ENCODE measurements around the gene ME3. TPM values are rescaled to one million over a fixed set of nuclear protein-coding genes. Genes with fewer than 3 reads are reported as not detected.

Gene ME3
- total and polyA plus RNA-seq, 2 donors (not counting 1 experiment from before 2014, with no cell fraction given), result 1.3 TPM; not detected in 1

DNA sequence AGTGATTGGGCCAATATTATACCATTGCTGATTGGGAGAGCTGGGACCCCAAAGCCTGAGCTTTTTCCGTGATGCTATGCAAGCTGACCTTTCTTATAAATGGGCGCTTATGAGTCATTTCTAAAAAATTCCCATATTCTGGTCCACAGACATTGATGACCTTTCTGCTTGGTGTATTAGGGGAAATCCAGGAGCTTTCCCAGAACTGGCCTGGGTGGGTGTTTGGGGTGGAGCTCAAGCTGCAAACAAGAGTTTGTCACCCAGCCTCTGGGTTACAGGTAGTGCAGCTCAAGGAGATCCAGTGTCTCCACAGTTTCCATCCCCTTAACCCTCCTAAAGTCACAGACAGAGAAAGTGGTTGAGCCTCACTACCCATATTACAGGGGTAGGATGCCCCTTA lies 230.0 kb downstream of the ME3 start:
- no peaks in the 10 kb centered on the region for H4K20me1 ChIP-seq (ENCODE audit: control insufficient read depth, insufficient read depth, low read length, poor library complexity, severe bottlenecking)
- no peaks in the 10 kb centered on the region for H3K4me1 Mint-ChIP-seq
- ChIA-PET CTCF (interaction anchor here (2.3 to 2.4 kb wide), 2 partner anchors 12 to 15 kb away, joined by 6 to 17 read pairs; no protein-coding TSS in a partner anchor), POLR2A (no interaction called here)
- H3K9ac ChIP-seq (ENCODE audit: low read length), result no peak overlapping the region
- ATAC-seq (ENCODE audit: low read depth), result no peak
- intact Hi-C loops (cut with micrococcal nuclease), result no loop called here
- no peak overlapping the region for H3K4me3 ChIP-seq (ENCODE audit: control extremely low read depth in 1 of 5, extremely low read depth in 1 of 5, insufficient read depth in 1 of 5, low read depth in 2 of 5, low read length in 4 of 5)
- no peak overlapping the region for H3K27ac ChIP-seq (ENCODE audit: low read length in 2 of 2)
- H3K9me3 Mint-ChIP-seq (ENCODE audit: insufficient read depth), result no peaks in the 10 kb centered on the region
- TF ChIP-seq, protein P1, sequence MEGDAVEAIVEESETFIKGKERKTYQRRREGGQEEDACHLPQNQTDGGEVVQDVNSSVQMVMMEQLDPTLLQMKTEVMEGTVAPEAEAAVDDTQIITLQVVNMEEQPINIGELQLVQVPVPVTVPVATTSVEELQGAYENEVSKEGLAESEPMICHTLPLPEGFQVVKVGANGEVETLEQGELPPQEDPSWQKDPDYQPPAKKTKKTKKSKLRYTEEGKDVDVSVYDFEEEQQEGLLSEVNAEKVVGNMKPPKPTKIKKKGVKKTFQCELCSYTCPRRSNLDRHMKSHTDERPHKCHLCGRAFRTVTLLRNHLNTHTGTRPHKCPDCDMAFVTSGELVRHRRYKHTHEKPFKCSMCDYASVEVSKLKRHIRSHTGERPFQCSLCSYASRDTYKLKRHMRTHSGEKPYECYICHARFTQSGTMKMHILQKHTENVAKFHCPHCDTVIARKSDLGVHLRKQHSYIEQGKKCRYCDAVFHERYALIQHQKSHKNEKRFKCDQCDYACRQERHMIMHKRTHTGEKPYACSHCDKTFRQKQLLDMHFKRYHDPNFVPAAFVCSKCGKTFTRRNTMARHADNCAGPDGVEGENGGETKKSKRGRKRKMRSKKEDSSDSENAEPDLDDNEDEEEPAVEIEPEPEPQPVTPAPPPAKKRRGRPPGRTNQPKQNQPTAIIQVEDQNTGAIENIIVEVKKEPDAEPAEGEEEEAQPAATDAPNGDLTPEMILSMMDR (IDR thresholded peaks at IDR 0.05), result no peak
- TF ChIP-seq EZH2 (IDR thresholded peaks at IDR 0.05; ENCODE audit: borderline replicate concordance, insufficient read depth, low read depth, low read length, poor library complexity, severe bottlenecking), result no peak
- no peak overlapping the region for H2AFZ ChIP-seq (ENCODE audit: insufficient read depth, low read depth, low read length, poor library complexity, severe bottlenecking)
- H3K9me3 ChIP-seq (ENCODE audit: control extremely low read depth in 1 of 3, control insufficient read depth in 2 of 3, insufficient read depth in 1 of 3, low read length in 2 of 3), result no peaks in the 10 kb centered on the region
- no peaks in the 10 kb centered on the region for H3K27me3 Mint-ChIP-seq
- no peak overlapping the region for H3K4me3 Mint-ChIP-seq
- H3K36me3 ChIP-seq (replicated peaks in 1 of 2; ENCODE audit: control extremely low read depth in 1 of 2, control insufficient read depth in 1 of 2, extremely low read depth in 1 of 2, insufficient read depth in 2 of 2, low read length in 1 of 2), result no peaks in the 10 kb centered on the region
- H3K4me2 ChIP-seq (replicated peaks; ENCODE audit: low read depth, low read length, poor library complexity, severe bottlenecking), result no peak overlapping the region
- no peak overlapping the region for H3K27ac Mint-ChIP-seq
- no peaks in the 10 kb centered on the region for H3K79me2 ChIP-seq (ENCODE audit: control insufficient read depth, insufficient read depth, low read length)
- H3K27me3 ChIP-seq (replicated peaks in 1 of 4; ENCODE audit: control extremely low read depth in 1 of 4, control insufficient read depth in 3 of 4, insufficient read depth in 4 of 4, low read length in 3 of 4), result no peaks in the 10 kb centered on the region
- no CpG with 5 or more reads among the region's 2 CpGs for WGBS (ENCODE audit: insufficient coverage)
- no peaks in the 10 kb centered on the region for H3K4me1 ChIP-seq (ENCODE audit: control insufficient read depth in 2 of 2, insufficient read depth in 2 of 2, low read length in 2 of 2)
- DNase-seq, result no peak

DNA sequence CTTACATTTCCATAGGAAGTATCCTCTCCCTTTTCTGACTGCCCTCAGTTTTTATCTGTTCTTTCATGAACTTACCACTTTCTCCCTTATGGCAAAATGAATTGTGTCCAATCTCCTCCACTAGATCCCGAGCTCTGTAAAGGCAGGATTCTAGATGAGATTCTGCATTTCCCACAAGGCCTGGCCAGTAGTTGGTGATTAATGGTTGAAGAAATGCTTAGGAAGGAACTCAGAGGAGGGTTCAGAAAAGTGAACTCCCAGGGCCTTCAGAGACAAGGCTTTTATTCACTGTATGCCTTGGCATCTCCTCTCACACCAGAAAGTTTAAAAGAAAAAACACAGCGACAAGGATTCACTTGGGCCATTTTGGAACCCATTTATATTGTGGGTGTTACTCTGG lies 231.6 kb downstream of the ME3 start:
- POLR2A ChIA-PET, result no interaction called here
- intact Hi-C loops (cut with micrococcal nuclease), result no loop called here
- Histone ChIP-seq H3K9ac (ENCODE audit: low read length) (no peak overlapping the region), H3K27ac (ENCODE audit: low read length in 2 of 2) (no peak overlapping the region), H3K4me3 (ENCODE audit: control extremely low read depth in 1 of 5, extremely low read depth in 1 of 5, insufficient read depth in 1 of 5, low read depth in 2 of 5, low read length in 4 of 5) (no peak overlapping the region), H3K79me2 (ENCODE audit: control insufficient read depth, insufficient read depth, low read length) (no peaks in the 10 kb centered on the region), H3K27me3 (replicated peaks in 1 of 4; ENCODE audit: control extremely low read depth in 1 of 4, control insufficient read depth in 3 of 4, insufficient read depth in 4 of 4, low read length in 3 of 4) (no peaks in the 10 kb centered on the region), H3K36me3 (replicated peaks in 1 of 2; ENCODE audit: control extremely low read depth in 1 of 2, control insufficient read depth in 1 of 2, extremely low read depth in 1 of 2, insufficient read depth in 2 of 2, low read length in 1 of 2) (no peaks in the 10 kb centered on the region), H4K20me1 (ENCODE audit: control insufficient read depth, insufficient read depth, low read length, poor library complexity, severe bottlenecking) (no peaks in the 10 kb centered on the region), H2AFZ (ENCODE audit: insufficient read depth, low read depth, low read length, poor library complexity, severe bottlenecking) (no peak overlapping the region), H3K4me1 (ENCODE audit: control insufficient read depth in 2 of 2, insufficient read depth in 2 of 2, low read length in 2 of 2) (no peaks in the 10 kb centered on the region), H3K9me3 (ENCODE audit: control extremely low read depth in 1 of 3, control insufficient read depth in 2 of 3, insufficient read depth in 1 of 3, low read length in 2 of 3) (no peaks in the 10 kb centered on the region), H3K4me2 (replicated peaks; ENCODE audit: low read depth, low read length, poor library complexity, severe bottlenecking) (no peak overlapping the region)
- CTCF ChIA-PET, result no interaction called here
- Mint-ChIP-seq H3K27ac (no peak overlapping the region), H3K4me1 (no peaks in the 10 kb centered on the region), H3K27me3 (no peaks in the 10 kb centered on the region), H3K4me3 (no peak overlapping the region), H3K9me3 (ENCODE audit: insufficient read depth) (no peaks in the 10 kb centered on the region)
- WGBS (ENCODE audit: insufficient coverage), result no CpG with 5 or more reads among the region's 2 CpGs
- DNase-seq, result no peak
- ATAC-seq (ENCODE audit: low read depth), result no peak
- no peak for TF ChIP-seq EZH2 (IDR thresholded peaks at IDR 0.05; ENCODE audit: borderline replicate concordance, insufficient read depth, low read depth, low read length, poor library complexity, severe bottlenecking)
- TF ChIP-seq, protein P1 (IDR thresholded peaks at IDR 0.05), result no peak
